H1 (cell line): ENCODE results near the gene PTMA.

Experiments
- ATF3 ChIP-seq: IDR thresholded peaks from 2 replicates; pipeline ENCODE4 v1.6.1; 2011; ENCODE audit warnings: low read depth, mild to moderate bottlenecking, low read length; ENCODE audit not compliant: insufficient read depth
- EZH2 ChIP-seq: fragments of 200-600 bp; sonication (generic); IDR thresholded peaks from 2 replicates; pipeline ENCODE4 v1.7.1; 2012; ENCODE audit warnings: low read depth, mild to moderate bottlenecking, moderate library complexity, low read length, inconsistent platforms; ENCODE audit not compliant: severe bottlenecking
- KDM5A ChIP-seq: fragments of 200-600 bp; IDR thresholded peaks from 2 replicates; pipeline ENCODE4 v1.7.1; 2012; ENCODE audit warnings: mild to moderate bottlenecking, low read length, inconsistent platforms, mixed read lengths
- MAX ChIP-seq: IDR thresholded peaks from 2 replicates; pipeline ENCODE4 v1.6.1; 2012; ENCODE audit warnings: inconsistent platforms
- POLR2A ChIP-seq, 2 experiments: IDR thresholded peaks; 1 replicate in 1 of 2; 2 replicates in 1 of 2; pipeline ENCODE4 v1.6.1; 2011; ENCODE audit warnings: low read depth in 2 of 2, low read length in 2 of 2, mild to moderate bottlenecking in 2 of 2; ENCODE audit errors: control extremely low read depth in 1 of 2
- POLR2AphosphoS5 ChIP-seq: IDR thresholded peaks from 2 replicates; pipeline ENCODE4 v1.6.1; 2011; ENCODE audit warnings: low read depth, low read length
- SRF ChIP-seq: IDR thresholded peaks from 2 replicates; pipeline ENCODE4 v1.6.1; 2011; ENCODE audit warnings: mild to moderate bottlenecking, low read depth, low read length, moderate library complexity
- TCF12 ChIP-seq: IDR thresholded peaks from 2 replicates; pipeline ENCODE4 v1.6.1; 2011; ENCODE audit warnings: low read depth, mild to moderate bottlenecking, low read length

DNA sequence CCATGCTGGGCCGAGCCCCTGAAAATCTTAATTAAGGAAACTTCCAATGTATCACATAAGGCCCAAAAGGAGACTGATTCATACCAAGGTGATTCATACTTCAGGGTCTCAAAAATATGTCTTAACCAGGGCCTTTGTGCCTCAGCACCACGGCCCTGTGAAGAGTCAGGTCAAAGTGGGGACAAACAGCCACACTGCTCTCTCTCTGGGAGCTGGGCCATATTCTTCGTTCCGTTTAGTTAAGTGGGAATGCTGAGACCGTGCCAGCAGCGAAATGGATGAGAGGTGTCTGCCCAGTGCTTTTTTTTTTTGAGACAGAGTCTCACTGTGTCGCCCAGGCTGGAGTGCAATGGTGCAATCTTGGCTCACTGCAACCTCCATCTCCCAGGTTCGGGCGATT is 9.3 kb upstream of the PTMA start:
- TF ChIP-seq ATF3 (no peak), POLR2A (IDR thresholded peaks at IDR 0.05; ENCODE audit: control extremely low read depth in 1 of 2, low read depth in 2 of 2, low read length in 2 of 2) (no peak), EZH2 (no peak), POLR2AphosphoS5 (no peak), MAX (no peak), KDM5A (no peak), TCF12 (no peak), SRF (no peak)
